Skeletal muscle satellite cell (primary cell): ENCODE measurements around the gene ABLIM2.

Experiments used
- H3K27me3 ChIP-seq: 2 replicates; pipeline ENCODE4 v1.7.0; 2013; ENCODE audit warnings: low read length; ENCODE audit not compliant: control insufficient read depth, insufficient read depth
- H3K36me3 ChIP-seq: 2 replicates; pipeline ENCODE4 v1.7.0; 2013; ENCODE audit warnings: mild to moderate bottlenecking, control low read depth, low read length; ENCODE audit not compliant: insufficient read depth
- H3K4me1 ChIP-seq: 2 replicates; pipeline ENCODE4 v1.7.0; 2013; ENCODE audit warnings: low read length; ENCODE audit not compliant: control insufficient read depth, insufficient read depth
- H3K4me2 ChIP-seq: 2 replicates; pipeline ENCODE4 v1.7.0; 2013; ENCODE audit warnings: mild to moderate bottlenecking, low read length
- H3K4me3 ChIP-seq: 2 replicates; pipeline ENCODE4 v1.7.0; 2013; ENCODE audit warnings: low read length
- H3K9ac ChIP-seq: 2 replicates; pipeline ENCODE4 v1.7.0; 2013; ENCODE audit warnings: mild to moderate bottlenecking, low read depth, low read length, moderate library complexity
- H3K9me3 ChIP-seq: replicated peaks from 2 replicates; pipeline ENCODE4 v1.7.0; 2013; ENCODE audit warnings: mild to moderate bottlenecking, control low read depth, low read length

Gene ABLIM2

DNA sequence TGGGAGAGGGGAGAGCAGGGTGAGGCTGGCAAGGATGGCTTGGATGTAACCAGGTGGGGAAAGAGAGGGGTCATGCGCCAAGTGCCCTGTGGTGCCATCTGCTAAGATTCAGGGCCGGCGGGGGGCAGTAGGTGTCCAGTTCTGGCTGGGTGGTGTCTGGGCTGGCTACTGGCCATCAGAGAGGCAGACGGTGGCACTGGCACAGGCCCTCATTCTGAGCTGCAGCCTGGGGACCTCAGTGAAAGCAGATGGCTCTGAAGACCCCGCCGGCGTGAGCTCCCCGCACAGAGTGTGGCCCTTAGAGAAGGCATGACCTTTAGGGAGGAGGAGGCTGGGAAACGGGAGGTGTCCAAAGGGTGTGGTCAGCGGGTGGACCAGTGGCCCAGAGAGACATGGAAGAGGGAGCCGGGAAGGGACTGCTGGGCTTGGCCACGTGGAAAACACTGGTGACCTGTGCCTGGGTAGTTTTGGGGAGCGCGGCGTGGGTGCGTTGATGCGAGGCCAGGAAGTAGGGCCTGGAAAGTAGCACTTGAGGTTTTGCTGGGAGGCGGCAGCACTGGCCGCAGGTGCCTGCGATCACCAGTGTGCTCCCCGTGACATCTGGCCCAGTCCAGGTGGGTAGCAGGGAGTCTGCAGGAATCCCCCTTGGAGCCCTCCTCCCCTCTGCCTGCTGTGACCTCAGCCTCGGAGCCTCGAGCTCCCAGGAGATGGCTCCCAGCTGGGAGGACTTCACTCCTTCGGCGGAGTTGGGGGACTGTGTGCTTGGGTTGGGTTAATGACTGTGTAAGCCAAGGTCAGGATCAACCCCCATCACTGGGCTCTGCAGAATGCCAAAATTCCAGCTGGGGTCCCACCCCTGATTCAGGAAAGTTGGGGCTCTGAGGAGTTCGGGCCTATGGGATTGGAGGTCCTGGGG is 31.2 kb upstream of the ABLIM2 start:
- Histone ChIP-seq H3K9me3 (no peaks in the 10 kb centered on the region), H3K9ac (no peak overlapping the region), H3K4me3 (no peak overlapping the region), H3K36me3 (no peaks in the 10 kb centered on the region), H3K27me3 (no peaks in the 10 kb centered on the region), H3K4me1 (peaks cover 43% of the 10 kb centered on the region), H3K4me2 (no peak overlapping the region)

- H3K4me2 ChIP-seq, result no peak overlapping the region
- H3K9me3 ChIP-seq, result no peaks in the 10 kb centered on the region
- H3K36me3 ChIP-seq, result no peaks in the 10 kb centered on the region
- no peak overlapping the region for H3K4me3 ChIP-seq
- no peaks in the 10 kb centered on the region for H3K27me3 ChIP-seq
- H3K4me1 ChIP-seq, result peaks cover 50% of the 10 kb centered on the region
- no peak overlapping the region for H3K9ac ChIP-seq
Observed at GRCh38 chr4:8188743-8189550, 30.3 kb upstream of the ABLIM2 start.

GRCh38 chr4:8188085-8188484 is 29.5 kb upstream of the ABLIM2 start:
- Histone ChIP-seq H3K36me3 (no peaks in the 10 kb centered on the region), H3K4me2 (no peak overlapping the region), H3K27me3 (no peaks in the 10 kb centered on the region), H3K4me3 (no peak overlapping the region), H3K9ac (no peak overlapping the region), H3K4me1 (peaks cover 58% of the 10 kb centered on the region), H3K9me3 (no peaks in the 10 kb centered on the region)

DNA sequence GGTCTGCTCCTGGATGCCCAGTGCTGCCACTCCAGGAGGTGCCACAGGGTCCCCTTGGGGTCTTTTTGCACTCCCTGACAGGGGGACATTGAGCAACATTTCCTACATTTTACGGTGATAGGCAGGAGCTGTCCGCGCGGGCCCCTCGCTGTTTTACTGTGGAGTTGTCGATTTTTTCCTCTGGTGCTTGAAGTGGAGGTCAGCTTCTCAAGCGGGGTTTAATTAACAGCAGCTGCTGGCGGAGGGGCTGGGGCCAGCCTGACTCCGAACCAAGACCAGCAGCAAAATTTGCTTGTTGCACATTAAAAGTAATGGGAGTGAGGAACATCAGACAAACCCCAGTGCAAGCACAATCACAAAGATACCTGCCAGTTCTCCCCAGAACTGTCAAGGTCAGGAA is 27.3 kb upstream of the ABLIM2 start:
- H3K9me3 ChIP-seq, result no peaks in the 10 kb centered on the region
- H3K36me3 ChIP-seq, result no peaks in the 10 kb centered on the region
- peaks cover 58% of the 10 kb centered on the region for H3K4me1 ChIP-seq
- peak overlapping the region; percentile 25 for H3K4me2 ChIP-seq
- no peak overlapping the region for H3K4me3 ChIP-seq
- no peaks in the 10 kb centered on the region for H3K27me3 ChIP-seq
- no peak overlapping the region for H3K9ac ChIP-seq

GRCh38 chr4:8185295-8185694 is 26.7 kb upstream of the ABLIM2 start:
- H3K4me1 ChIP-seq, result peaks cover 55% of the 10 kb centered on the region
- H3K9me3 ChIP-seq, result no peaks in the 10 kb centered on the region
- H3K4me3 ChIP-seq, result no peak overlapping the region
- H3K27me3 ChIP-seq, result no peaks in the 10 kb centered on the region
- peak overlapping the region; percentile 25 for H3K4me2 ChIP-seq
- H3K9ac ChIP-seq, result no peak overlapping the region
- H3K36me3 ChIP-seq, result no peaks in the 10 kb centered on the region

- Histone ChIP-seq H3K4me1 (peaks cover 50% of the 10 kb centered on the region), H3K4me2 (no peak overlapping the region), H3K4me3 (no peak overlapping the region), H3K9me3 (no peaks in the 10 kb centered on the region), H3K27me3 (no peaks in the 10 kb centered on the region), H3K9ac (no peak overlapping the region), H3K36me3 (no peaks in the 10 kb centered on the region)
Observed at GRCh38 chr4:8184061-8184460, 25.4 kb upstream of the ABLIM2 start.

DNA sequence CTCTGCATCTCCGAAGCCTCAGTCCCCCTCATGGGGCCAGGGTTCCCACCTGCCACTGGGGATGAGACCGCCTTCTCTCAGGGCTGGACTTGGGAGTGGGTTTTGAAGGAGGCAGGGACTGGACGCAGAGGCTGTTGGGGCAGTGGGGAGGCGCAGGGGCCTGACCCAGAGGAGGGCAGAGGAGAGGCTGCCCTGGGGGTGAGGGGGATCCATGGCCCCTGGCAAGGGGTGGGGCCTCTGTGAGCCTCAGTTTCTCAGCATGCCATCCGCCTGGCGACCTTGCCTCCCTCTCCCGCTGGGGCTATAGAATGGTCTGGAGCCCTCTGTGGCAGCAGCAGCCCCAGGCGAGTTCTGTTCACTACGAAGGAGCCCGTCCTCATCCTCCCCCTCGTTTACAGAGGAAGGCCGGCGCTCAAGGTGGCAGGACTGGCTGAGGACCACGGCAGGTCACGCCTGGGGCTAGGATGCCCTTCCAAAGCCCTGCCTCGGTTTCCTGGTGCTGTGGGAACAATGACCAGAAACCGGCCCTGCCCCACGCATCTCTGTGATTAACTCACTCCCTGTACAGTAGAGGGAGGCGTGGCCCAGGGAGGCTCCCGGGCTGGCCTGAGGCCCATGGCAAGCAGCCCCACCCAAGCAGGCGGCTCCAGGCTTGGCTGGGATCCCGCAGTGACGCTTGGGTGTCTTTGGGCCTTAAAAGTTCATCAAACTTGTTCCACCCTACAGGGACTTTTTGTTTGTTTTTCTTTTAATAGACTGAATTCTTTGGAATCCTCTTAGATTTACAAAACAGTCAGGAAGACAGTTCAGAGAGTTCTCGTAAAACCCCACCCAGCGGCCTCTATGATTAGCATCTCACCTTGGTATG is 24.5 kb upstream of the ABLIM2 start:
- Histone ChIP-seq H3K4me1 (peaks cover 41% of the 10 kb centered on the region), H3K27me3 (no peaks in the 10 kb centered on the region), H3K4me2 (peak overlapping the region; percentile 28), H3K9me3 (no peaks in the 10 kb centered on the region), H3K9ac (no peak overlapping the region), H3K4me3 (no peak overlapping the region), H3K36me3 (no peaks in the 10 kb centered on the region)

DNA sequence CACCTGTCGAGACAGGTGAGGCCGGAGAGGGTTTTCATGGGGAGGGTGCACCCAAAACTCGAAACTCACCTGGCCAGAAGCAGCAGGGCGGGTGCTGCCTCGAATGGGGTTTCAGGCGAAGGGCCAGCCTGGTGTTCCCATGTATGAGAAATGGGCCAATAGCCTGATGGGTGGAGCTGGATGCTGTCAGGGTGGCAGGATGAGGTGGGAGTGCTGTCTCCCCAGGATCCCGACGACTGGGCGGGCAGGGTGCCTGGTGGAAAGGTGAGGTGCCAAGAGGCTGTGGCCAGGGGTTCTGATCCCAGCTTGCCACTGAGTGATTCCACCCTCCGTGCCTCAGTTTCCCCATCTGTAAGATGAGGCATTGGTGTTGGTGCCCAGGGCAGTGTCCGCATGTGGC is 23.7 kb upstream of the ABLIM2 start:
- Histone ChIP-seq H3K9me3 (no peaks in the 10 kb centered on the region), H3K4me3 (no peak overlapping the region), H3K36me3 (no peaks in the 10 kb centered on the region), H3K4me1 (peaks cover 37% of the 10 kb centered on the region), H3K27me3 (no peaks in the 10 kb centered on the region), H3K4me2 (no peak overlapping the region), H3K9ac (no peak overlapping the region)

DNA sequence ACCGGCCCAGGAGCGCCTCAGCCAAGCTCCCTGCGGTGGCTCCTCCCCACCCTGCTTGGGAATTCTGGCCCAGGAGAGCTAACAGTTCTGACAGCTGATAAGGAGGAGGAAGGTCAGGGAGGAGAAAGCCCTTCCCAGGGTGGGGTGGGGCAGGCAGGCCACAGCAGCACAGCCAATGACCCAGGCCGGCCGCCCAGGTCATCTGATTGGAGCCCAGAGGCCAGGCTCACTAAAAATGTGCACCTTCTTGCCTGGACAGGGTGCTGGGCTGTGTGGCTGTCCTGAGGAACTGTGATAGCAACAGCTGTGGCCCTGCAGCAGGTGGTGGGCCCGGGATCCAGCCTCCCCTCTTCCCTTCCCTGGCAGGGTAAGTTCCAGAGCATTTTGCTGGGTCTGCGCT is 23.2 kb upstream of the ABLIM2 start:
- H3K27me3 ChIP-seq, result no peaks in the 10 kb centered on the region
- H3K4me2 ChIP-seq, result no peak overlapping the region
- no peak overlapping the region for H3K9ac ChIP-seq
- peaks cover 37% of the 10 kb centered on the region for H3K4me1 ChIP-seq
- no peaks in the 10 kb centered on the region for H3K36me3 ChIP-seq
- H3K4me3 ChIP-seq, result no peak overlapping the region
- H3K9me3 ChIP-seq, result no peaks in the 10 kb centered on the region

DNA sequence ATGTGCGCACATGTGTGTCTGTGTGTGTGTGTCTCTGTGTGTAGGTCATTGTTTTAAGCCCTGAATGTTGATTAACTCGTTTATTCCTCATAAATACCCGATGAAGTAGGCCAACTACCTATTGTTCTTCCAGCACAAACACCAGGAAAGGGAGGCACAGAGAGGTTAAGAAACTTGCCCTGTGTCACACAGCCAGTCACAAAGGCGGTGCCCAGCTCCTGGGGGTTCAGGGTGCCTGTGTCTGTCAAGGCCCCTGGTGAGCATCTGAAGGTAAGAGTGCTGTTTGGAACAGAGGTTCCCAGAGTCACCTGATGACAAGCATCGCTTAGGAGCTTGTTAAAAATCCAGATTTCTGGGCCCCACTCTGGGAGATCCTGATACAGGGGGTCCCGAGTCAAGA is 22.5 kb upstream of the ABLIM2 start:
- peaks cover 6% of the 10 kb centered on the region for H3K27me3 ChIP-seq
- no peak overlapping the region for H3K4me3 ChIP-seq
- no peak overlapping the region for H3K9ac ChIP-seq
- H3K36me3 ChIP-seq, result no peaks in the 10 kb centered on the region
- no peaks in the 10 kb centered on the region for H3K9me3 ChIP-seq
- peaks cover 37% of the 10 kb centered on the region for H3K4me1 ChIP-seq
- H3K4me2 ChIP-seq, result no peak overlapping the region
